Muscle layer of duodenum (tissue), 2 donors: ENCODE measurements around the gene SMIM7.

Source experiments
- H3K27ac ChIP-seq: one replicate; pipeline ENCODE4 v1.7.0; 2013; ENCODE audit warnings: mild to moderate bottlenecking, low read length
- H3K27me3 ChIP-seq: one replicate; pipeline ENCODE4 v1.7.0; 2013; ENCODE audit warnings: low read depth, mild to moderate bottlenecking, control low read depth, low read length
- H3K36me3 ChIP-seq, 2 donors: one replicate each; pipeline ENCODE4 v1.7.0; 2013; ENCODE audit warnings: low read length in 2 of 2, control low read depth in 1 of 2, mild to moderate bottlenecking in 1 of 2; ENCODE audit not compliant: insufficient read depth in 2 of 2, control insufficient read depth in 1 of 2
- H3K4me1 ChIP-seq, 2 donors: one replicate each; pipeline ENCODE4 v1.7.0; 2013; ENCODE audit warnings: low read length in 2 of 2, mild to moderate bottlenecking in 2 of 2, control low read depth in 1 of 2, moderate library complexity in 1 of 2; ENCODE audit not compliant: insufficient read depth in 2 of 2, control insufficient read depth in 1 of 2
- H3K4me3 ChIP-seq, 2 donors: one replicate each; pipeline ENCODE4 v1.7.0; 2013; ENCODE audit warnings: low read length in 2 of 2, low read depth in 1 of 2, mild to moderate bottlenecking in 1 of 2
- H3K9me3 ChIP-seq, 2 donors: one replicate each; pipeline ENCODE4 v1.7.0; 2013; ENCODE audit warnings: low read length in 2 of 2, control low read depth in 1 of 2, mild to moderate bottlenecking in 1 of 2; ENCODE audit not compliant: control insufficient read depth in 1 of 2
- donor health status: healthy.

SMIM7 gene

GRCh38 chr19:16621165-16621800 is 38.7 kb downstream of the SMIM7 start:
- H3K27ac ChIP-seq, result no peak overlapping the region
- no peaks in the 10 kb centered on the region for H3K27me3 ChIP-seq
- H3K4me1 ChIP-seq, result peaks cover 1 to 44% of the 10 kb centered on the region in 2 donors
- H3K4me3 ChIP-seq, result no peak overlapping the region
- H3K9me3 ChIP-seq, result no peaks in the 10 kb centered on the region
- peaks cover 7 to 8% of the 10 kb centered on the region in 2 donors for H3K36me3 ChIP-seq

GRCh38 chr19:16620584-16620983 is 39.4 kb downstream of the SMIM7 start:
- H3K4me1 ChIP-seq, result peaks cover 0 to 37% of the 10 kb centered on the region in 2 donors
- H3K27ac ChIP-seq, result no peak overlapping the region
- no peaks in the 10 kb centered on the region for H3K27me3 ChIP-seq
- no peaks in the 10 kb centered on the region for H3K9me3 ChIP-seq
- H3K36me3 ChIP-seq, result peaks cover 7 to 8% of the 10 kb centered on the region in 2 donors
- H3K4me3 ChIP-seq, result no peak overlapping the region

GRCh38 chr19:16620018-16620417 is 39.9 kb downstream of the SMIM7 start:
- Histone ChIP-seq H3K27ac (no peak overlapping the region), H3K36me3 (peaks cover 7 to 8% of the 10 kb centered on the region in 2 donors), H3K4me1 (peaks cover 0 to 32% of the 10 kb centered on the region in 2 donors), H3K9me3 (no peaks in the 10 kb centered on the region), H3K27me3 (no peaks in the 10 kb centered on the region), H3K4me3 (no peak overlapping the region)

GRCh38 chr19:16619457-16619856 is 40.5 kb downstream of the SMIM7 start:
- no peaks in the 10 kb centered on the region for H3K9me3 ChIP-seq
- peaks cover 2 to 3% of the 10 kb centered on the region in 2 donors for H3K36me3 ChIP-seq
- H3K27me3 ChIP-seq, result no peaks in the 10 kb centered on the region
- no peak overlapping the region for H3K4me3 ChIP-seq
- no peak overlapping the region for H3K27ac ChIP-seq
- peaks cover 0 to 31% of the 10 kb centered on the region in 2 donors for H3K4me1 ChIP-seq

GRCh38 chr19:16618248-16618647 is 41.7 kb downstream of the SMIM7 start:
- peaks cover 0 to 33% of the 10 kb centered on the region in 2 donors for H3K4me1 ChIP-seq

GRCh38 chr19:16615808-16616207 is 44.1 kb downstream of the SMIM7 start:
- H3K9me3 ChIP-seq, result no peaks in the 10 kb centered on the region
- H3K27me3 ChIP-seq, result no peaks in the 10 kb centered on the region
- peaks cover 0 to 33% of the 10 kb centered on the region in 2 donors for H3K4me1 ChIP-seq
- no peaks in the 10 kb centered on the region for H3K36me3 ChIP-seq
- H3K4me3 ChIP-seq, result no peak overlapping the region
- no peak overlapping the region for H3K27ac ChIP-seq

More at GRCh38 chr19:16618248-16618647, 41.7 kb downstream of the SMIM7 start:
- Histone ChIP-seq H3K36me3 (no peaks in the 10 kb centered on the region), H3K4me3 (no peak overlapping the region), H3K27ac (no peak overlapping the region), H3K27me3 (no peaks in the 10 kb centered on the region), H3K9me3 (no peaks in the 10 kb centered on the region)

- Histone ChIP-seq H3K9me3 (no peaks in the 10 kb centered on the region), H3K4me3 (no peak overlapping the region), H3K4me1 (peaks cover 0 to 24% of the 10 kb centered on the region in 2 donors), H3K27me3 (no peaks in the 10 kb centered on the region), H3K27ac (no peak overlapping the region), H3K36me3 (no peaks in the 10 kb centered on the region)
Observed at GRCh38 chr19:16614941-16615340, 45.0 kb downstream of the SMIM7 start.

- Histone ChIP-seq H3K4me3 (no peak overlapping the region), H3K9me3 (no peaks in the 10 kb centered on the region), H3K27me3 (no peaks in the 10 kb centered on the region), H3K36me3 (no peaks in the 10 kb centered on the region), H3K4me1 (peaks cover under 1 to 13% of the 10 kb centered on the region in 2 donors), H3K27ac (no peak overlapping the region)
Observed at GRCh38 chr19:16613841-16614240, 46.1 kb downstream of the SMIM7 start.

GRCh38 chr19:16612636-16613035 is 47.3 kb downstream of the SMIM7 start:
- no peaks in the 10 kb centered on the region for H3K27me3 ChIP-seq
- H3K27ac ChIP-seq, result no peak overlapping the region
- H3K36me3 ChIP-seq, result no peaks in the 10 kb centered on the region
- no peaks in the 10 kb centered on the region for H3K9me3 ChIP-seq
- no peak overlapping the region for H3K4me3 ChIP-seq
- peaks cover 12 to 16% of the 10 kb centered on the region in 2 donors for H3K4me1 ChIP-seq

- no peak overlapping the region for H3K4me3 ChIP-seq
- no peak overlapping the region for H3K27ac ChIP-seq
- peaks cover 12 to 24% of the 10 kb centered on the region in 2 donors for H3K4me1 ChIP-seq
- H3K27me3 ChIP-seq, result no peaks in the 10 kb centered on the region
- H3K36me3 ChIP-seq, result no peaks in the 10 kb centered on the region
- H3K9me3 ChIP-seq, result no peaks in the 10 kb centered on the region
Observed at GRCh38 chr19:16611121-16611520, 48.8 kb downstream of the SMIM7 start.

GRCh38 chr19:16609511-16610200 is 50.3 kb downstream of the SMIM7 start:
- no peaks in the 10 kb centered on the region for H3K27me3 ChIP-seq
- no peaks in the 10 kb centered on the region for H3K9me3 ChIP-seq
- H3K27ac ChIP-seq, result no peak overlapping the region
- peaks cover 18 to 36% of the 10 kb centered on the region in 2 donors for H3K4me1 ChIP-seq
- H3K4me3 ChIP-seq, result no peak overlapping the region
- H3K36me3 ChIP-seq, result no peaks in the 10 kb centered on the region
